ENCODE data around the gene PIP4K2A. TPM values are rescaled to one million over a fixed set of nuclear protein-coding genes. Genes with fewer than 3 reads are reported as not detected.

PIP4K2A gene
- polyA plus RNA-seq, 1 experiment = 24.1 TPM

DNA sequence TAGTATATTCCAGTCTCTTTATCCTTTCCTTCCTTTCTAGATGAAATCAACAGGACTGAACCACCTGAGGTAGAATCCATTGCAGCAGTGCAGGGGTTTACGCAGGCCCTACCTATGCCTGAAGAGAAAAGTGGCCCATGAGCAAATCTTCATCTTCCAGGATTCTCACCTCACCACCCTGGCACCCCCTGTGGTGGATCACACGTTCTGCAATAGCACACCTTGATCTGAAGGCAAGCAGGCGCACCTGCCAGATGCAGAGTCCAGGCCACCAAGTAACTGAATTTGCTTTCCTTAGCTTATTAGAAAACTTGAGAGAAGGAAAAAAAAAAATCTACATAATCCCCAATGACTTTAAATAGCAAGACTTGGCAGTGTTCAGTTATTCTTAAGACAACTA lies 121.4 kb downstream of the PIP4K2A start:
- Histone ChIP-seq H3K9me3 (ENCODE audit: control insufficient read depth, insufficient read depth, low read length) (no peaks in the 10 kb centered on the region), H3K27ac (ENCODE audit: low read depth, low read length) (no peak overlapping the region), H3K27me3 (ENCODE audit: control insufficient read depth, insufficient read depth, low read length) (no peaks in the 10 kb centered on the region), H3K4me3 (ENCODE audit: low read depth, low read length) (no peak overlapping the region)
- TF ChIP-seq, protein P1, sequence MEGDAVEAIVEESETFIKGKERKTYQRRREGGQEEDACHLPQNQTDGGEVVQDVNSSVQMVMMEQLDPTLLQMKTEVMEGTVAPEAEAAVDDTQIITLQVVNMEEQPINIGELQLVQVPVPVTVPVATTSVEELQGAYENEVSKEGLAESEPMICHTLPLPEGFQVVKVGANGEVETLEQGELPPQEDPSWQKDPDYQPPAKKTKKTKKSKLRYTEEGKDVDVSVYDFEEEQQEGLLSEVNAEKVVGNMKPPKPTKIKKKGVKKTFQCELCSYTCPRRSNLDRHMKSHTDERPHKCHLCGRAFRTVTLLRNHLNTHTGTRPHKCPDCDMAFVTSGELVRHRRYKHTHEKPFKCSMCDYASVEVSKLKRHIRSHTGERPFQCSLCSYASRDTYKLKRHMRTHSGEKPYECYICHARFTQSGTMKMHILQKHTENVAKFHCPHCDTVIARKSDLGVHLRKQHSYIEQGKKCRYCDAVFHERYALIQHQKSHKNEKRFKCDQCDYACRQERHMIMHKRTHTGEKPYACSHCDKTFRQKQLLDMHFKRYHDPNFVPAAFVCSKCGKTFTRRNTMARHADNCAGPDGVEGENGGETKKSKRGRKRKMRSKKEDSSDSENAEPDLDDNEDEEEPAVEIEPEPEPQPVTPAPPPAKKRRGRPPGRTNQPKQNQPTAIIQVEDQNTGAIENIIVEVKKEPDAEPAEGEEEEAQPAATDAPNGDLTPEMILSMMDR (IDR thresholded peaks at IDR 0.05; ENCODE audit: low read depth, low read length) = no peak
- no peak for DNase-seq (ENCODE audit: low read depth, low spot score)
- CTCF ChIA-PET = no interaction called here
- POLR2A ChIA-PET = no interaction called here

DNA sequence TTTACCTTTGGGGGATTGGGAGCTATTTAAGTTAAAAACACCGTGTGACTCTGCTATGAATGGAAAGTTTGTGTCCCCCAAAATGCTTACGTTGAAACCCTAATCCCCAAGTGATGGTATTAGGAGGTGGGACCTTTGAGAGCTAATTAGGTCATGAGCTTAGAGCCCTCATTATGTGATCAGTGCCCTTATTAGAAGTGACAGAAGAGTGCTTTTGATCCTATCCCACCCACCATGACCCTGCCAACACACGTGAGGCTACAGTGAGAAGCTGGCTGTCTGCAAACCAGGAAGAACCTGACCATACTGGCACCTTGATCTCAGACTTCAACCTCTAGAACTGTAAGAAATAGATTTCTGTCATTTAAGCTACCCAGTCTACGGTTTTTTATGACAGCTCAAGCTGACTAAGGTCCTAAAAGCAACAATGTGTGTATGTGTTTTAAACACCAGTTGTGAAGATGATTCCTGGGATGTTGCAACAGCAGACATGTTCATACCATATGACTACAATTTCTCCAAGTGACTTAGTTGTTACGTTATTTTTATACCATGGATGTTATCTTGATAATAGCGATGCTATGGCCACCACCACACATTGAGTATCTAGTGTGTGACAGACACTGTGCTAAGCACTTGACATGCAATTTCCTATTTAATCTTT lies 124.4 kb downstream of the PIP4K2A start:
- TF ChIP-seq, protein P1 (IDR thresholded peaks at IDR 0.05; ENCODE audit: low read depth, low read length) = no peak
- H3K27me3 ChIP-seq (ENCODE audit: control insufficient read depth, insufficient read depth, low read length) = no peaks in the 10 kb centered on the region
- DNase-seq (ENCODE audit: low read depth, low spot score) = no peak
- ChIA-PET CTCF (interaction anchor here (2.5 kb wide), 1 partner anchor 16 kb away, joined by 10 read pairs; no protein-coding TSS in a partner anchor), POLR2A (no interaction called here)
- no peak overlapping the region for H3K27ac ChIP-seq (ENCODE audit: low read depth, low read length)
- H3K9me3 ChIP-seq (ENCODE audit: control insufficient read depth, insufficient read depth, low read length) = no peaks in the 10 kb centered on the region
- no peak overlapping the region for H3K4me3 ChIP-seq (ENCODE audit: low read depth, low read length)

DNA sequence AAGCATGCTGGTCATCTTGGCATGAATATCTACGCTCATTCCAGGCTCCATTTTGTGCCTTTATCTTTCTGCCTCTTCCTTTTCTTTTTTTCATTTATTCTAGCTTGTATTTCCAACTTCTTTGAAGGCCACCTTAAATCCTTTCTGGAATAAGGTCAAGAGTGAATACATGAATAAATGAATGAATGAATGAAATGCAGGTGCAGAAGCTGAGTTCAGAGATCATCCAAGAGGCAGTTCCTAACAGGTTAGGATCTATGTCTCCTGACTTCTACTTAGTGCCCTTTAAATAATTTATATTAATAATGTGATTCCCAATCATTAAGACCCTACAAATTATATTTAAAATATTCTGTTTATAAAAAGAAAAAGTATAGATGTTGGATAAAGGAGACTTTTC lies 125.9 kb downstream of the PIP4K2A start:
- TF ChIP-seq, protein P1 (IDR thresholded peaks at IDR 0.05; ENCODE audit: low read depth, low read length) = no peak
- DNase-seq (ENCODE audit: low read depth, low spot score) = no peak
- H3K4me3 ChIP-seq (ENCODE audit: low read depth, low read length) = no peak overlapping the region
- H3K27ac ChIP-seq (ENCODE audit: low read depth, low read length) = no peak overlapping the region
- POLR2A ChIA-PET = no interaction called here
- CTCF ChIA-PET = no interaction called here
- H3K9me3 ChIP-seq (ENCODE audit: control insufficient read depth, insufficient read depth, low read length) = no peaks in the 10 kb centered on the region
- no peaks in the 10 kb centered on the region for H3K27me3 ChIP-seq (ENCODE audit: control insufficient read depth, insufficient read depth, low read length)

DNA sequence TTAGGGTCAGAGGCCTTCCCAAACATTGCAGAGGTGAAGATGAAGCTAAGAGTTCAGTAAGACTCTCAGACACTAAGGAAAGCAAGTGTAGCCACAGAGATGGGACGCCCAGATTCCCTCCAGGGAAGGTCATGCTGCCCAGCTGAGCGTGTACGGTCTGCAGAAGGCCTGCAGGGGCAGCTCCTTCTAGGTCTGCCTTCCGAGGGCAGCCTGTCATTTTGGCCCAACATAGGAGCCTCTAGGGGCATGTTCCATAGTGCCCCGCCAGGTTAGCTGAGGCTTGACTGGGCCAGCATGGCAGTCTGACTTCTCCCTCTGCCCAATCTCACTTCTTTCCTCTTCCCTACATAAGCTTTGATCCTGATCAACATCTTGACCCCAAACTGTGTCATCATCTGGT lies 130.7 kb downstream of the PIP4K2A start:
- POLR2A ChIA-PET = no interaction called here
- CTCF ChIA-PET = interaction anchor here (1.1 to 2.5 kb wide), 3 partner anchors 10 to 590 kb away, joined by 3 to 21 read pairs (median 5); no protein-coding TSS in a partner anchor
- Histone ChIP-seq H3K4me3 (ENCODE audit: low read depth, low read length) (no peak overlapping the region), H3K27me3 (ENCODE audit: control insufficient read depth, insufficient read depth, low read length) (no peaks in the 10 kb centered on the region), H3K27ac (ENCODE audit: low read depth, low read length) (no peak overlapping the region), H3K9me3 (ENCODE audit: control insufficient read depth, insufficient read depth, low read length) (no peaks in the 10 kb centered on the region)
- no peak for DNase-seq (ENCODE audit: low read depth, low spot score)
- TF ChIP-seq, protein P1 (IDR thresholded peaks at IDR 0.05; ENCODE audit: low read depth, low read length) = no peak

DNA sequence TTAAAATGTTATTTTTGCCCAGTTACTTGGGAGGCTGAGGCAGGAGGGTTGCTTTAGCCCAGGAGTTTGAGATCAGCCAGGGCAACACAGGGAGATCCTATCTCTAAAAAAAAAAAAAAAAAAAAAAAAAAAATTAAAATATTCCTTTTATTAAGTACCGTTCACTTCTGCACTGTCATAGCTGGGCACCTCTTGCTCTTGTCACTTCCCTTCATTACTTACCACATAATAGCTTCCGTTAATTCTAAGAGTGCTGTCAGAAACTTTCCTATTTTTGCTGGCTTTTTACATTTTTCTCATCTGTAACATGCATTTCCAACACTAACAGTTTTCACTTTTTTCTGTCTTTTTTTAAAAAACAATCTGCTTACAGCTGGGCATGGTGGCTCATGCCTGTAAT lies 132.9 kb downstream of the PIP4K2A start:
- no peak for DNase-seq (ENCODE audit: low read depth, low spot score)
- ChIA-PET POLR2A (no interaction called here), CTCF (interaction anchor here (0.6 to 1.2 kb wide), 5 partner anchors 16 to 1799 kb away, joined by 3 to 9 read pairs (median 4); no protein-coding TSS in a partner anchor)
- H3K27ac ChIP-seq (ENCODE audit: low read depth, low read length) = no peak overlapping the region
- no peaks in the 10 kb centered on the region; the same call in 1 of the 2 replicates for H3K9me3 ChIP-seq (ENCODE audit: control insufficient read depth, insufficient read depth, low read length)
- H3K4me3 ChIP-seq (ENCODE audit: low read depth, low read length) = no peak overlapping the region
- H3K27me3 ChIP-seq (ENCODE audit: control insufficient read depth, insufficient read depth, low read length) = no peaks in the 10 kb centered on the region
- TF ChIP-seq, protein P1 (IDR thresholded peaks at IDR 0.05; ENCODE audit: low read depth, low read length) = no peak
